ENCODE results near the gene GLT1D1.

DNA sequence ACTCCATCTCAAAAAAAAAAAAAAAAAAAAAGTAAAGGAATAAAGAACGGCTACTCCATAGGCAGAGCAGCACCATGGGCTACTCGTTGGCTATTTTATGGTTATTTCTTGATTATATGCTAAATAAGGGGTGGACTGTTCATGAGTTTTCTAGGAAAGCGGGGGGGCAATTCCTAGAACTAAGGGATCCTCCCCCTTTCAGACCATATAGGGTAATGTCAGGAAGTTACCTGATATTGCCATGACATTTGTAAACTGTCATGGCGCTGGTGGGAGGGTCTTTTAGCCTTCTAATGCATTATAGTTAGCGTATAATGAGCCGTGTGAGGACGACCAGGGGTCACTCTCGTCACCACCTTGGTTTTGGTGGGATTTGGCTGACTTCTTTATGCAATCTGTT, 142.3 kb downstream of the GLT1D1 start:
- TF ChIP-seq POLR2A (IDR thresholded peaks at IDR 0.05) (no peak), CTCF (IDR thresholded peaks at IDR 0.05) (no peak)

Data from Peyer's patch (tissue), 4 donors.